ENCODE results near the gene SON. TPM values are rescaled to one million over a fixed set of nuclear protein-coding genes. Genes with fewer than 3 reads are reported as not detected.

SON gene
- total RNA-seq, 6 donors from 2014 or later: 236 to 1,038 (median 307) TPM

DNA sequence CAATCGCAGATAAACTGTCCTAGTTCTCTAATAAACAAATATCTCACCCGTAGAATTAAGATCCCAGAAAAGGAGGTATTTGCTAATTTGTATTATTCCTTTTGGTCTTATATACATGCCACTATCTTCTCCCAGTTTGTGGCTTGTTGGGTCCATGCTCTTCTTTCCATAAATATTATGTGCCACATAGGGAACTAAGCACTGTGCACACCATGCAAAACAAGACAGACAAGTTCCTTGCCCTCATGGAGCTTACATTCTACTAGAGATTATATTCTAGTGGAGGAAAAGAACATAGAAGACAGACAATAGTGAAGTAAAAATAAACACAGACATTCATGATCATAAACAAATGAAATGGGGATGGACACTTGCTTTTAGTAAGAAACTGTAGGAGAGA lies 5.6 kb upstream of the SON start:
- no peak for ATAC-seq (ENCODE audit: low FRiP score in 2 of 2)
- Histone ChIP-seq H3K36me3 (peaks cover 6 to 64% (median 39%) of the 10 kb centered on the region in 4 donors), H3K9me3 (no peaks in the 10 kb centered on the region), H3K4me3 (no peak overlapping the region), H3K4me1 (peaks cover 9 to 15% (median 12%) of the 10 kb centered on the region in 4 donors), H3K27me3 (no peaks in the 10 kb centered on the region), H3K27ac (no peak overlapping the region)
- TF ChIP-seq POLR2AphosphoS5 (IDR thresholded peaks at IDR 0.05): no peak
- no peak for TF ChIP-seq EP300 (IDR thresholded peaks at IDR 0.05)
- no peak for TF ChIP-seq POLR2A (IDR thresholded peaks at IDR 0.05)
- TF ChIP-seq, protein P1, sequence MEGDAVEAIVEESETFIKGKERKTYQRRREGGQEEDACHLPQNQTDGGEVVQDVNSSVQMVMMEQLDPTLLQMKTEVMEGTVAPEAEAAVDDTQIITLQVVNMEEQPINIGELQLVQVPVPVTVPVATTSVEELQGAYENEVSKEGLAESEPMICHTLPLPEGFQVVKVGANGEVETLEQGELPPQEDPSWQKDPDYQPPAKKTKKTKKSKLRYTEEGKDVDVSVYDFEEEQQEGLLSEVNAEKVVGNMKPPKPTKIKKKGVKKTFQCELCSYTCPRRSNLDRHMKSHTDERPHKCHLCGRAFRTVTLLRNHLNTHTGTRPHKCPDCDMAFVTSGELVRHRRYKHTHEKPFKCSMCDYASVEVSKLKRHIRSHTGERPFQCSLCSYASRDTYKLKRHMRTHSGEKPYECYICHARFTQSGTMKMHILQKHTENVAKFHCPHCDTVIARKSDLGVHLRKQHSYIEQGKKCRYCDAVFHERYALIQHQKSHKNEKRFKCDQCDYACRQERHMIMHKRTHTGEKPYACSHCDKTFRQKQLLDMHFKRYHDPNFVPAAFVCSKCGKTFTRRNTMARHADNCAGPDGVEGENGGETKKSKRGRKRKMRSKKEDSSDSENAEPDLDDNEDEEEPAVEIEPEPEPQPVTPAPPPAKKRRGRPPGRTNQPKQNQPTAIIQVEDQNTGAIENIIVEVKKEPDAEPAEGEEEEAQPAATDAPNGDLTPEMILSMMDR (IDR thresholded peaks at IDR 0.05): no peak
- 93 to 95% methylated on average over 2 of the region's 2 CpGs for WGBS, 2 donors
- no peak for DNase-seq

DNA sequence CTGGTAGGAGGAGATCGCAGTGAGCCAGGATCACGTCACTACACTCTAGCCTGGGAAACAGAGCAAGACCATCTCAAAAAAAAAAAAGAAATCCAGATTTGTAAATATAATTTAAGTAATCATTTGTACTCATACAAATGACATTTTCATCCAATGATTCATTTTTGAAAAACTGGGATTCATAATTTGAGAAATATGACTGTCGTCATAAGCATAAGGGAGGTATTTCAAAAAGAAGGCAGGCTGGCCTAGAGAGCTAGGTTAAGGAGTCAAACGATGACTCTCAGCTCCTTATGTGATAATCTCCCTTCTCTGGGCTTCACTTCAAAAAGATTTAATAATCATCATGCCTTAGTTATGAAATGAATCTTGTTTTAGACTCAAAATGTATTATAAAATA lies 3.2 kb upstream of the SON start:
- no peak overlapping the region for H3K27ac ChIP-seq
- no peak for DNase-seq
- peaks cover 13 to 20% (median 17%) of the 10 kb centered on the region in 4 donors for H3K4me1 ChIP-seq
- no peaks in the 10 kb centered on the region for H3K27me3 ChIP-seq
- WGBS, 2 donors: 85 to 89% methylated on average over 4 of the region's 4 CpGs
- no peak for ATAC-seq (ENCODE audit: low FRiP score in 2 of 2)
- peaks cover 6 to 40% (median 20%) of the 10 kb centered on the region in 4 donors for H3K36me3 ChIP-seq
- no peak overlapping the region for H3K4me3 ChIP-seq
- no peak for TF ChIP-seq POLR2AphosphoS5 (IDR thresholded peaks at IDR 0.05)
- no peaks in the 10 kb centered on the region for H3K9me3 ChIP-seq

DNA sequence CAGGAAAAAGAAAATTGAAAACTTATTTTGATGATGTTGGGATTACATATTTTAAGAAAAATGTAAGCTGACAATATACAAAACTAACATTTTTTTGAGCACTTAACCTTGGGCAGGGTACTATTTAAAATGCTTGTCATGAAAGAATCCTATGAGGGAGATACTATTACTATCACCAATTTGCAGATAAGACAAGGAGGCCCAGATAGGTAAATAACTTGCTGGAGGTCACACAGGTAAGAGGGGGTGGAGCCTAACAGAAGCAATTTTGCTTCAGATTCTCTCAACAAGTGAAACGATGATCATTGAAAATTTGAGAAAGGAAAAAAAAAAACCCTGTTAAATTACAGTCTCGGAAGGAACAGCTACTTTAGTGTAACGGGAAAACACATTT lies 2.1 kb upstream of the SON start:
- no peak for TF ChIP-seq POLR2A (IDR thresholded peaks at IDR 0.05)
- no peak for TF ChIP-seq POLR2AphosphoS5 (IDR thresholded peaks at IDR 0.05)
- TF ChIP-seq, protein P1 (IDR thresholded peaks at IDR 0.05): no peak
- TF ChIP-seq EP300 (IDR thresholded peaks at IDR 0.05): no peak
- Histone ChIP-seq H3K36me3 (peaks cover 6 to 29% (median 18%) of the 10 kb centered on the region in 4 donors), H3K4me3 (peak overlapping the region in 2 of 4 donors; percentile 70 to 73), H3K9me3 (no peaks in the 10 kb centered on the region), H3K27ac (peak overlapping the region; percentile 94 to 99 (median 99)), H3K4me1 (peaks cover 24 to 31% (median 28%) of the 10 kb centered on the region in 4 donors), H3K27me3 (no peaks in the 10 kb centered on the region)
- ATAC-seq (ENCODE audit: low FRiP score in 2 of 2): no peak
- 65 to 68% methylated on average over 3 of the region's 3 CpGs for WGBS, 2 donors
- DNase-seq: no peak

DNA sequence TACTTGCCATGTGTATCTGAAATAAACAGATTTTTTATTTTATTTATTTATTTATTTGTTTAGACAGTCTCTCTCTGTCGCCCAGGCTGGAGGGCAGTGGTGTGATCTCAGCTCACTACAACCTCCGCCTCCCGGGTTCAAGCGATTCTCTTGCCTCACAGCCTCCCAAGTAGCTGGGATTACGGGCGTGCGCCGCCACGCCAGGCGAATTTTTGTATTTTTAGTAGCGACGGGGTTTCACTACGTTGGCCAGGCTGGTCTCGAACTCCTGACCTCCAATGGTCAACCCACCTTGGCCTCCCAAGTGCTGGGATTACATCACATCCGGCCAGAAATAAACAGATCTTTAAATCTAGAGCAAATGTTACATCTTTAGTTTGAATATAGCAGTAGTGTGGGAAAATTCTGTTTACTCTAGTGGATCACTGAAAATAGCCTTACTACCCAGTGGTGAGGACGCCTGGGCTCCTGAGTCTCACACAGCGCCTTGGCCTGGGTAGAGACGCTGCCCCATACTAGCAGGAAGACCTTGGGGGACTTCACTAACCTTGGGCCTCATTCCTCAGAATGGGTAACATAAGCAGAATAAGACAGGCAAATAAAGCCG lies 1.6 kb upstream of the SON start:
- ATAC-seq (ENCODE audit: low FRiP score in 2 of 2) (no peak), DNase-seq (peak in 1 of 2 donors; percentile 58)
- Histone ChIP-seq H3K27ac (peak overlapping the region; percentile 94 to 99 (median 99)), H3K36me3 (peaks cover 6 to 27% (median 16%) of the 10 kb centered on the region in 4 donors), H3K4me1 (peaks cover 29 to 36% (median 33%) of the 10 kb centered on the region in 4 donors), H3K9me3 (no peaks in the 10 kb centered on the region), H3K4me3 (peak overlapping the region in 3 of 4 donors; percentile 70 to 73 (median 70)), H3K27me3 (no peaks in the 10 kb centered on the region)
- 45 to 51% methylated on average over 19 of the region's 19 CpGs for WGBS, 2 donors
- TF ChIP-seq EP300 (IDR thresholded peaks at IDR 0.05) (no peak), POLR2A (IDR thresholded peaks at IDR 0.05) (no peak), POLR2AphosphoS5 (IDR thresholded peaks at IDR 0.05) (no peak)

DNA sequence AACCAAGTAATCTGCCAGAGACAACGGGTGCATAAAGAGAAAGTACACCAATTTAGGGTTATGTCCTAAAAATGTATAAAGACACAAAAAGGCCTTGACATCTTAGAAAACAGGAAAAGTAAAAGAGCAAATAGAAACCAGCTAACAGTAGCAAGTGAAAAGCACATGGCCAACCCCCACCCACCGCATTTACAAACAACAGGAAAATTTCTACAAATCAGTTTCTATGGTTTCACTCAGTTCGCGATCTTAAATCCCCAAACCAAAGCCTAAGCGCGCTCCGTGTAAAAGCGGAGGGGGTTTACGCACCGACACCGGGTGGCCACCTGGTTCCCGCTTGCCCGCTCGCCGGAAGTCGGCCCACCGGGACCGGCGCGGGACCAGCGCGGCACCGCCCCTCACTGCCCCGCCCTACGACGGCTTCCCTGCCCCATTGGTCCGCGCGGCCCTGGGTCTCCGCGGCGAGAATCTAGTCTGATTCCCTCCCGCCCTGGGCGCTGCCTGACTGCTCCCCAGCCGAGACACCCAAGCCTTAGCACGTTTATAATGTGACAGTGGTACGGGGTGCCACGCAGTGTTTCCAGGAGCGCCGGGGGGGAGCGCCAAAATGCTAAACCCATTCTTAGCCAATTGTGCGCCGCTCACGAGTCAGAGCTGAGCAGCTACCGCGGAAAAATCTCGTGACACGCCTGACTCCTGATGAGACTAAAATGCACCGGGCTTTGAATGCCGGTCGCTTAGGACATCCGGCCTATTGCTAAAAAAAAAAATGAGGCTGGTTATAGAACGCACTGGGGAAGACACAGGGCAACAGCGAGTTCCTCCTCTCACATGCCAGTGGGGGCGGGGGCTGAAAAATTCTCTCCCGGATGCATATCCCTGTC lies 840 bp upstream of the SON start, which contains the start of gene GART:
Gene GART (minus strand): TSS at position 362 of the 884 bp plus-strand sequence. CDS start 2,802 bp downstream, outside the sequence.
- no peaks in the 10 kb centered on the region for H3K9me3 ChIP-seq
- H3K4me1 ChIP-seq: peaks cover 32 to 44% (median 36%) of the 10 kb centered on the region in 4 donors
- H3K4me3 ChIP-seq: peak within 1 kb of the TSS; percentile 70 to 79 (median 72)
- WGBS, 2 donors: 0% methylated on average over 44 to 56 of the region's 56 CpGs
- peak; percentile 93 to 94 for ATAC-seq (ENCODE audit: low FRiP score in 2 of 2)
- DNase-seq: peak; percentile 88 to 96
- TF ChIP-seq, protein P1 (IDR thresholded peaks at IDR 0.05): peak in 1 of 6 experiments; percentile 5
- TF ChIP-seq POLR2A (IDR thresholded peaks at IDR 0.05): peak; percentile 56 to 67 (median 66)
- peak; percentile 90 to 92 for TF ChIP-seq POLR2AphosphoS5 (IDR thresholded peaks at IDR 0.05)
- TF ChIP-seq EP300 (IDR thresholded peaks at IDR 0.05): peak in 1 of 4 donors; percentile 40
- H3K36me3 ChIP-seq: peaks cover 11 to 28% (median 15%) of the 10 kb centered on the region in 4 donors
- peak within 1 kb of the TSS; percentile 94 to 99 (median 99) for H3K27ac ChIP-seq
- H3K27me3 ChIP-seq: no peaks in the 10 kb centered on the region

Data from upper lobe of left lung (tissue), 6 donors.